SK-MEL-5 (cell line): ENCODE results near the gene UBR7. TPM values are rescaled to one million over a fixed set of nuclear protein-coding genes. Genes with fewer than 3 reads are reported as not detected.

ENCODE experiments used
- DNase-seq: peaks from one replicate; pipeline ENCODE4 v3.0.0-alpha.2; 2016; ENCODE audit warnings: low read depth, low spot score
- in situ Hi-C: cut with HindIII; loops from 2 replicates; pipeline ENCODE4 v1.10.0; 2016; ENCODE audit warnings: low sequenced_read_pairs, high pct_unique_total_duplicates, low pct_unique_long_range_greater_than_20kb
- total RNA-seq: library from RNA; depleted of rRNA; stranded (reverse); fragments of >200 nt; shearing (Covaris generic); gene quantifications from 2 replicates; pipeline ENCODE4 v1.2.3, GENCODE V29; 2014

The UBR7 gene
- total RNA-seq, 1 experiment from 2014 or later = 36.6 TPM

DNA sequence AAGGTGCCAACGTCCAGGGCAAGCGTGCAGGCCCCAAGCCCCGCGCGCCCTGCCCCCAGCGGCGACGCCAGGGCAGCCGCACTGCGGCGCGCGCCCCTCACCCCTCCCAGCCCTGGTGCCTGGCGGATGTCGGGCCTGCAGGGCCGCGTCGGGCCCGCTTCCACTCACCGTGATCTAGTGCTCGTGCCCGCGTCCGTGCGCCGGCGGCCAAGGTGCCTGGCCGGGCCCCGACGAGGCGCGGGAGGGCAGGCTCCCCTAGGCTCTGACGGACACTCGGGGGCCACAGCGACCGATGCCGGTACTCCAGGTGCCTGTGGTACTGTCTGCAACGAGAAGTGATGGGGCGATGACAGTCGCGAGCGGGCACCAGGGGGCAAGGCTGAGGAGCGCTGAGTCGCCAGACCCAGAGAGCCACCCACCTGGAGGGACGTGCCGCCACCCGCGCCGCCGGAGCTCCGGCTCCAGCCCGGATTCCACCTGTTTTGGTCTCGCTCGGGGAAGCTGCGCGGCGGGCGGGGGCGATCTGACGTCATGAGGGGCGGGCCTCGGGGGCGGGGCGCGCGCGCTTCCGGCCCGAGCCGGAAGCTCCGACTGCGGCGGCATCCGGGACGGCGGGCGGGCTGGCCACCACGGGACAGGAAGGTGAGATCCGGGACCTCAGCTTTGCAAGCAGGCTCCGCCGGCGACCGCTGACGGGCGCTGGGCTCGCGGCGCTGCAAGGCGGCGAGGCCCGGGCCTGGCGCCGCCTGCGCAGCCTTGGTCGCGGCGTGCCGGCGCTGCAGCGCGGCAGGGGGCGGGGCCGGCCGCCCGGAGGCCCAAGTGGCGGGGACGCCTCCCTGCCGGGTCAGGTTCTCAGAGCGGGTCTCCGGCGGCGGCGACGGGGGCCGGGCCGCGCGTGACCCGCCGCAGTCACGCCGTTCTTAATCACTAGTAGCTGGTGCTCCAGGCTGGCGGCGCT lies 22.4 kb upstream of the UBR7 start, which contains the start of the genes LYSET and MOAP1:
Gene LYSET, plus strand, starts transcription at position 927 of the 958 bp plus-strand sequence. CDS start 89 bp downstream, outside the sequence.
Gene MOAP1, minus strand, starts transcription at position 507 of the 958 bp plus-strand sequence. CDS start 655 bp downstream, outside the sequence.
- in situ Hi-C loops = no loop called here
- DNase-seq = peak; percentile 92

DNA sequence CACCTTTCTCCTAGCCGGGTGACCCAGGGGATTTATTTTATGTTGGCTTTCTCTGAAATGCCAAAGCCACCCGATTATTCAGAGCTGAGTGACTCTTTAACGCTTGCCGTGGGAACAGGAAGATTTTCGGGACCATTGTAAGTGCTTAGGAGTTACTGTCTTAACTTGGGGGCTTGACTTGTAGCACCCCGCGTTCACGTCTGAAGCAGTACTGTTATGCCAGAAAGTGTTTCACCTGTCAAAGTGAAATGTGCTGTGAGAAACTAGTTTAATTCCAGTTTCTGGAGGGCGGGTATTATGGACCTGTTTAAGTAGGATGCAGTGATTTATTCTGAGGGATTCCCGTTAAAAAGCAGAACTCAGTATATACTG lies 21.7 kb upstream of the UBR7 start:
- no peak for DNase-seq
- in situ Hi-C loops = no loop called here

DNA sequence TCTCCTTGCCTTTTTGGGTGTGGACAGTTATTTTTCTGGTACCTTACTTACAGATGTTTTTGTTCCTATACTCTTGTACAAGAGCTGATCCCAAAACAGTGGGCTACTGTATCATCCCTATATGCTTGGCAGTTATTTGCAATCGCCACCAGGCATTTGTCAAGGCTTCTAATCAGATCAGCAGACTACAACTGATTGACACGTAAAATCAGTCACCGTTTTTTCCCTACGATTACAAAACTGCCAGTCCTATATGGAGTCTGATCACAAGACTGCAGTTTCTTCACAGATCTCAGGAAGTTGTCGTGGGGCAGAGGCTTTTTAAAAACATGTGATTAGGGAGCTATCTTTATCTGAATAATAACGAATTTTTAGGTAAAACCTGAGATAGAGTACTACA lies 20.6 kb upstream of the UBR7 start:
- peak; percentile 77 for DNase-seq
- in situ Hi-C loops = no loop called here

DNA sequence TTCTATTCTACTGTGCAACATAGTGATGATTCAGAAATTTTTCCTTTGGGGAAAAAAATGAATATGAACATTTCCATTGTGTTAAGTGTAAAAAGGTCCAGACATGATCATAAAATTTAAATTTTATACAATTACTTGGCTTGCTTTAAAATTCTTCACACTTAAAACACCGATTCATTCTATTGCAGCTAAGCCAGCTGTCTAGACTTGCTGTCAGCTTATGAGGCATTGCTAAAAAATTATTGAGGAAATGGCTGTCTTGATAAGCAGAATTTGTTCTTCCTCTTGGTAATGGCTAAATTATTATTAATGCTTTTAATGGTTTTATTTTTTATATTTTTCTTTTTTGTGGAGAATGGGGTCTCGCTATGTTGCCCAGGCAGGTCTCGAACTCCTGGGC lies 20.1 kb upstream of the UBR7 start:
- DNase-seq = no peak
- in situ Hi-C loops = no loop called here

GRCh38 chr14:93195316-93195999 lies 11.6 kb upstream of the UBR7 start:
- in situ Hi-C loops = no loop called here
- peak; percentile 50 for DNase-seq

DNA sequence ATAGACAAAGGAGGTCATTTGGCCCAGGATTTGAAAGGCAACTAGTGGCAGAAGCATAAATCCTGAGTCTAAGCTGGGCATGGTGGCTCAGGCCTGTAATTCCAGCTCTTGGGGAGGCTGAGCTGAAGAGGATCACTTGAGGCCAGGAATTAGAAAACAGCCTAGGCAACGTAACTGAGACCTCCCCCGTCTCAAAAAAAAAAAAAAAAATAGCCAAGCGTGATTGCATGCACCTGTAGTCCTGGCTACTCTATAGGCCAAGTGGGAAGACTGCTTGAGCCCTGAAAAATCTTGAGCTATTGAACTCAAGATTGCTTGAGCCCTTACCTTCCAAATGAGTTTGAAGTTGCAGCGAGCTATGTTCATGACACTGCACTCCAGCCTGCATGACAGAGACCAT lies 8.0 kb upstream of the UBR7 start:
- no peak for DNase-seq
- in situ Hi-C loops = no loop called here

- in situ Hi-C loops = no loop called here
These were observed 6.5 kb upstream of the UBR7 start for GRCh38 chr14:93200553-93200952.

GRCh38 chr14:93201155-93201704 lies 5.8 kb upstream of the UBR7 start:
- DNase-seq = no peak
- in situ Hi-C loops = no loop called here

More at GRCh38 chr14:93200553-93200952, 6.5 kb upstream of the UBR7 start:
- no peak for DNase-seq

DNA sequence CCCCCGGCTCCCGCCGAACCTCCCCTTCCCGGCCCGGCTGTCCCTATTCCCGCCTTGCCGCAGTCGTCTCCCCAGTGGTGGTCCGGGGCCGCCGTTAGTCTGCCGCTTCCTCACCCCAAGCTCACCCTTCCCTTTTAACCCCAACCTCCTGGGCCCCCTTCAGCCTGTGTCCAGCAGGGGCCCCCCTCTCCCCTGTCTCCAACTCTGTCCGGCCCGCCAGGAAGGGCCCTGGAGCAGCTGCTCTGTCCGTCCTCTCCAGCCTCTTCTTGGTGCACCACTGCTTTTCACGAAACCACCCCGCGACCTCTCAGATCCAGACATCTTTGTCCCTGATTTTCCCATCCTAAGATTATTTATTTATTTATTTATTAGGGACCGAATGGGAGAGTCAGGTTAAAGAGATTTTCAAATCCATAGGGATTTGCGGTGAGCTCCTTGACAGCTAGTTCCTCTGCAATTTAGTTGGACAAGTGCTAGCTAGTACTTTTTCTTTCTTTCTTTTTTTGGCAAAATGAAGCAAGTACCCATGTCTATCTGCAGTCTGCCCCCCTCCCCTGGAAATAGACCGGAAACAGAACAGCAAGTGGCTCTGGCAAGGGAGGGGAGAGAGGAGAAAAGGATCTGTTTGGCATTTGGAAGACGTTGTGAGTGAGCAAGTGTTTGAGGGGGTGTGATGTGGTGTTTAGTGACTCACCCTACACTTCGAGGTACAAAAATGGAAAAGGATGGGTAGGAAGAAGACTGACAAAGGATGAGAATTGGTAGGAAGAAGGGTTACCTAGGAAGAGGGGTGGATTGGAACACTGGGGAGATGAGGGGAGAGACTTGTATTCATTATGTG lies 632 bp downstream of the UBR7 start:
- DNase-seq = peak; percentile 60
- in situ Hi-C loops = no loop called here

GRCh38 chr14:93212432-93212831 lies 5.4 kb downstream of the UBR7 start:
- no peak for DNase-seq
- in situ Hi-C loops = no loop called here

- in situ Hi-C loops = no loop called here
- no peak for DNase-seq
These were observed 7.5 kb downstream of the UBR7 start for GRCh38 chr14:93214598-93214997.

GRCh38 chr14:93219103-93219726 lies 12.2 kb downstream of the UBR7 start:
- in situ Hi-C loops = no loop called here

GRCh38 chr14:93220509-93220908 lies 13.5 kb downstream of the UBR7 start:
- in situ Hi-C loops = no loop called here
- no peak for DNase-seq

More at GRCh38 chr14:93219103-93219726, 12.2 kb downstream of the UBR7 start:
- DNase-seq = peak; percentile 82

DNA sequence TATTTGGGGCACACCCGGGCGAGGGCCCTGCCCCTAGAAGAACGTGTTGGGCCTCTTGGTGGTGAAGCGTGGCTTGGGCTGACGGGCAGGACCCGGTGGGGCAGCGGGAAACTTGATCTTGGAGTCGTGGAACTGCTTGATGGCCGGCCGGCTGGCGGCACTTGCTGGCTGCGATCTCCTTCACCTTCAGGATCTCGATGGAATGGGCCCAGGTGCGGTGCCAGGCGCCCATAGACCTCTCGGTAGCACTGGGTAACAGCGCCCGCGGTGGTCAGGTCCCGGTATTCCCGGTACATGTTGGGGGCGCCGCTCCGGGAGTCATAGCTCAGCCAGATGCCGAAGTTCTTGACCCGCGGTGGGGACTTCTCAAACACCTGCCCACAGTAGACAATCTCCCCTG lies 16.5 kb downstream of the UBR7 start:
- in situ Hi-C loops = no loop called here
- DNase-seq = no peak

DNA sequence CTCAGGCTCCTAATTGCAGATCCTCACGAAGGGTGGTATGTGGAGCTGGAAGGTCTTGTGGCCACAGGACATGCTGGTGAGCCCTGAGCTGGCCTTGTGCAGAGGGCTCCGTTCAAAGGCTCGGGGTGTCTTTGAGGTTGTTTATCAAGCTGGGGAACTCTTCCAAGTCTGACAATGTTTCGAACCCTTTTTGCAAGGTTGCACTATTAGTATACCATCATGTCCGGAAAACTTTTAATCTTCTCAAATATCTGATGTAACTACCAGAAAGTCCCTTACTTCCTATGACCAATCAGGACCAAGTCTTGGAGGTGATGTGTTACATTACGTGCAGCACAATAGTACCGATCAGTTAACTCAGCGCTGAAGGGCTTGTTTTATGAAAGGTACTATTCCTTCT lies 21.5 kb downstream of the UBR7 start:
- in situ Hi-C loops = no loop called here
- DNase-seq = no peak

DNA sequence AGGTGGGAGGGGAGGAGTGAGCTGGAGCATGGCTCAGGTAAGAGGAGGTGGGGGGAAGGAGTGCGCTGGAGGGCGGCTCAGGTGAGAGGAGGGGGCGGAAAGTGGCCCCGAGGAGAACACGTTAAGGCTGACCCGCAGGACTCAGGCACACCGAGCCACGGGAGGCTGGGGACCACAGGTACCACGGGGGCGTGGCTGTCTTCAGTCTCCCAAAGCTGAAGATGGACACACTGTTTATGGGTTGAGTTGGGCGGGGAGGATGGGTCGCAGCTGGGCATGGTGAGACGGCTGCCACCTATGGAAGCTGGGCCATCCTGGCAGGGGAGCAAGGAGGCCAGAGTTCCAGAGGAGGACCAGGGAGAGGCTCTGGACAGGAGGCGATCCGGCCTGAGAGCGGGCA lies 23.5 kb downstream of the UBR7 start:
- in situ Hi-C loops = no loop called here
- DNase-seq = no peak
